GM12878 (cell line): ENCODE measurements around the gene CHAC2. TPM values are rescaled to one million over a fixed set of nuclear protein-coding genes. Genes with fewer than 3 reads are reported as not detected.

Source experiments
- ATAC-seq: fragments of 200-7000 bp; cut with Tn5 transposase; 3 replicates; pipeline ENCODE4 v1.9.1; 2020; ENCODE audit warnings: mild to moderate bottlenecking, moderate library complexity
- BruUV-seq: library from RNA; stranded (reverse); fragments of 400-500 nt; replicated peaks from 2 replicates; lab custom pipeline; 2021; lab: Mats Ljungman, UMichigan
- CTCF ChIA-PET: fragments of 300-600 bp; sonication (Branson Sonifier 250); formaldehyde crosslinking; extraction: SDS; loops from one replicate; lab custom pipeline; 2021; ENCODE audit warnings: inconsistent platforms; lab: Yijun Ruan, JAX
- POLR2A ChIA-PET: fragments of 350-600 bp; formaldehyde crosslinking; extraction: SDS; loops from one replicate; lab custom pipeline; 2021; ENCODE audit warnings: inconsistent platforms; lab: Charles Lee
- RAD21 ChIA-PET: fragments of 300-600 bp; sonication (Branson Sonifier 250); formaldehyde crosslinking; loops from one replicate; lab custom pipeline; 2023; ENCODE audit warnings: antibody characterized with exemption; ENCODE audit not compliant: unreplicated experiment; lab: Charles Lee
- SMC1A ChIA-PET: fragments of 300-600 bp; sonication (Branson Sonifier 250); formaldehyde crosslinking; loops from one replicate; lab custom pipeline; 2023; ENCODE audit not compliant: unreplicated experiment, uncharacterized antibody; lab: Charles Lee
- DNase-seq: peaks from one replicate; pipeline ENCODE4 v3.0.0-alpha.2; 2011; ENCODE audit warnings: low read depth, low spot score
- FAIRE-seq: peaks from 3 replicates; lab custom pipeline; 2011; peaks lifted over from hg19 to GRCh38; lab: Jason Lieb, UNC
- H2AFZ ChIP-seq: 2 replicates; pipeline ENCODE4 v1.6.0; 2011; ENCODE audit warnings: low read depth, low read length, control low read depth; ENCODE audit not compliant: control insufficient read depth
- H3K27ac ChIP-seq: 2 replicates; pipeline ENCODE4 v1.5.1; 2011; ENCODE audit warnings: control low read depth; ENCODE audit not compliant: control insufficient read depth, insufficient read depth
- H3K27me3 ChIP-seq, 2 experiments: replicated peaks in 1 of 2; 2 replicates each; pipeline versions ENCODE4 v1.6.0 to v1.6.1; 2011; ENCODE audit warnings: low read length in 1 of 2; ENCODE audit not compliant: control insufficient read depth in 2 of 2, insufficient read depth in 2 of 2
- H3K36me3 ChIP-seq, 2 experiments: 2 replicates each; pipeline ENCODE4 v1.5.1; 2011; ENCODE audit warnings: low read length in 1 of 2; ENCODE audit not compliant: control insufficient read depth in 2 of 2, insufficient read depth in 2 of 2
- H3K4me1 ChIP-seq: 2 replicates; pipeline ENCODE4 v1.6.1; 2011; ENCODE audit warnings: mild to moderate bottlenecking, low read length, moderate library complexity, mixed read lengths; ENCODE audit not compliant: control insufficient read depth, insufficient read depth
- H3K4me2 ChIP-seq: 2 replicates; pipeline ENCODE4 v1.6.0; 2011; ENCODE audit warnings: control low read depth; ENCODE audit not compliant: control insufficient read depth, insufficient read depth
- H3K4me3 ChIP-seq: fragments of 200-600 bp; sonication (generic); 2 replicates; pipeline ENCODE4 v1.5.1; 2016
- H3K79me2 ChIP-seq: 2 replicates; pipeline ENCODE4 v1.6.0; 2011; ENCODE audit warnings: low read length; ENCODE audit not compliant: control insufficient read depth, insufficient read depth
- H3K9ac ChIP-seq: 2 replicates; pipeline ENCODE4 v1.8.0; 2011; ENCODE audit warnings: low read length, control low read depth, mixed read lengths; ENCODE audit not compliant: control insufficient read depth, insufficient read depth
- H3K9me3 ChIP-seq: replicated peaks from 3 replicates; pipeline ENCODE4 v1.5.1; 2011; ENCODE audit warnings: mild to moderate bottlenecking, low read length; ENCODE audit not compliant: control insufficient read depth, insufficient read depth
- H4K20me1 ChIP-seq: 2 replicates; pipeline ENCODE4 v1.6.0; 2011; ENCODE audit not compliant: control insufficient read depth, insufficient read depth
- CBX5 ChIP-seq: sonication (generic); IDR thresholded peaks from 2 replicates; pipeline ENCODE4 v1.6.1; 2016; ENCODE audit warnings: low read depth, moderate library complexity, mild to moderate bottlenecking, inconsistent platforms
- CHD4 ChIP-seq: fragments of 200-600 bp; sonication (generic); IDR thresholded peaks from 2 replicates; pipeline ENCODE4 v1.6.1; 2016; ENCODE audit warnings: mild to moderate bottlenecking
- EZH2 ChIP-seq: IDR thresholded peaks from 2 replicates; pipeline ENCODE4 v1.6.1; 2012; ENCODE audit warnings: low read depth, mild to moderate bottlenecking, control low read depth, inconsistent platforms, low read length, borderline replicate concordance; ENCODE audit not compliant: control insufficient read depth
- IRF5 ChIP-seq: fragments of 450-650 bp; IDR thresholded peaks from 2 replicates; pipeline ENCODE4 v1.6.1; 2017; ENCODE audit warnings: borderline replicate concordance
- JUNB ChIP-seq: IDR thresholded peaks from 2 replicates; pipeline ENCODE4 v1.6.1; 2016; ENCODE audit warnings: antibody characterized with exemption, mild to moderate bottlenecking
- MLLT1 ChIP-seq: fragments of 450-650 bp; IDR thresholded peaks from 2 replicates; pipeline ENCODE4 v1.6.1; 2016; ENCODE audit warnings: mild to moderate bottlenecking
- MYB ChIP-seq: fragments of 150-350 bp; IDR thresholded peaks from 2 replicates; pipeline ENCODE4 v1.6.1; 2014; ENCODE audit warnings: mild to moderate bottlenecking, low read depth, low read length, borderline replicate concordance
- TAF1 ChIP-seq: IDR thresholded peaks from 2 replicates; pipeline ENCODE4 v1.6.1; 2011; ENCODE audit warnings: mild to moderate bottlenecking, low read depth, low read length, borderline replicate concordance
- USF2 ChIP-seq: IDR thresholded peaks from 2 replicates; pipeline ENCODE4 v1.6.1; 2011; ENCODE audit warnings: low read depth, low read length, improper control_type of control experiment, borderline replicate concordance
- WRNIP1 ChIP-seq: IDR thresholded peaks from 2 replicates; pipeline ENCODE4 v1.6.1; 2011; ENCODE audit warnings: low read depth, low read length, improper control_type of control experiment, borderline replicate concordance
- in situ Hi-C: fragments of 300-500 bp; cut with MboI; formaldehyde crosslinking; loops from 9 replicates; pipeline ENCODE4 v1.14.3; 2018; ENCODE audit warnings: mixed read lengths
- intact Hi-C: fragments of 100-400 bp; cut with micrococcal nuclease; formaldehyde crosslinking; loops from one replicate; pipeline ENCODE4 v1.14.2; 2022; ENCODE audit not compliant: unreplicated experiment
- polyA plus RNA-seq, 11 experiments: library from polyadenylated mRNA; depleted of rRNA in 4 of 11; unstranded in 6 of 11; stranded (reverse) in 5 of 11; fragments of >200 nt; fragmentation: Nextera tagmentation in 4 of 11; fragmentation: Illumina TruSeq in 1 of 11; extraction: Ambion mirVana in 4 of 11; extraction: Trizol in 1 of 11; gene quantifications; 1 replicate in 1 of 11; 2 replicates in 10 of 11; pipeline versions ENCODE4 v1.2.1 to v1.2.3, GENCODE V29; 2011 to 2016; ENCODE audit warnings: inconsistent platforms in 2 of 11, missing spikeins in 2 of 11, low read depth in 1 of 11
- total RNA-seq, 4 experiments: library from RNA; depleted of rRNA in 3 of 4; stranded (reverse); fragments of >200 nt in 3 of 4; fragmentation: Illumina TruSeq in 1 of 4; extraction: Trizol in 1 of 4; gene quantifications; 2 replicates each; pipeline versions ENCODE4 v1.2.1 to v1.2.3, GENCODE V29; 2013 to 2021

Gene CHAC2
- total and polyA plus RNA-seq, 10 of the 15 experiments (the other 5 are each of a cell fraction or from before 2014, with no cell fraction given), result 11.0 to 67.6 (median 25.0) TPM

- in situ Hi-C loops, result no loop called here
- FAIRE-seq, result no peak
- RAD21 ChIA-PET, result no interaction called here
- Histone ChIP-seq H3K9ac (no peak overlapping the region), H3K36me3 (peaks cover 0 to 22% of the 10 kb centered on the region in 2 experiments; a peak in 3 of 4 replicates), H4K20me1 (no peaks in the 10 kb centered on the region), H3K9me3 (no peaks in the 10 kb centered on the region), H3K4me1 (no peaks in the 10 kb centered on the region), H3K4me3 (no peak overlapping the region), H3K79me2 (no peaks in the 10 kb centered on the region), H2AFZ (no peak overlapping the region), H3K27me3 (no peaks in the 10 kb centered on the region), H3K4me2 (no peak overlapping the region), H3K27ac (no peak overlapping the region)
- intact Hi-C loops, result no loop called here
- no peak for ATAC-seq
- BruUV-seq, result no TSS peak
- DNase-seq, result no peak
- SMC1A ChIA-PET, result interaction anchor here (0.8 kb wide), 1 partner anchor 25 kb away, joined by 3 read pairs; no protein-coding TSS in a partner anchor
- CTCF ChIA-PET, result no interaction called here
- TF ChIP-seq CHD4, result no peak
- no peak for TF ChIP-seq IRF5
- no peak for TF ChIP-seq JUNB
- TF ChIP-seq CBX5, result no peak
- no peak for TF ChIP-seq WRNIP1
- TF ChIP-seq USF2, result no peak
- no peak for TF ChIP-seq EZH2
- no peak for TF ChIP-seq TAF1
- no peak for TF ChIP-seq MLLT1
- no peak for TF ChIP-seq MYB
- POLR2A ChIA-PET, result no interaction called here
These were observed 33.9 kb downstream of the CHAC2 start for GRCh38 chr2:53801547-53801946.
